HG03066 (cell line): ENCODE data around the gene MEIS2.

ENCODE experiments used
- ATAC-seq: cut with Tn5 transposase; IDR thresholded peaks from one replicate; pipeline ENCODE4 v1.9.1; 2021; ENCODE audit warnings: low read depth; ENCODE audit not compliant: unreplicated experiment

Gene MEIS2

GRCh38 chr15:37100109-37100965, at the start of gene MEIS2:
TSS of gene MEIS2 (minus strand) at chr15:37100549. CDS start at chr15:37099466, 1,083 bp downstream.
- ATAC-seq = peak; percentile 28

- no peak for ATAC-seq
Measured at GRCh38 chr15:37149146-37149545, 48.8 kb upstream of the MEIS2 start.

GRCh38 chr15:37148714-37149113, 48.4 kb upstream of the MEIS2 start:
- no peak for ATAC-seq

- no peak for ATAC-seq
Measured at GRCh38 chr15:37143351-37143750, 43.0 kb upstream of the MEIS2 start.

- no peak for ATAC-seq
Measured at GRCh38 chr15:37142371-37142770, 42.0 kb upstream of the MEIS2 start.

- ATAC-seq = no peak
Measured at GRCh38 chr15:37140531-37141058, 40.2 kb upstream of the MEIS2 start.

- no peak for ATAC-seq
Measured at GRCh38 chr15:37138591-37139215, 38.4 kb upstream of the MEIS2 start.

- no peak for ATAC-seq
Measured at GRCh38 chr15:37137221-37137620, 36.9 kb upstream of the MEIS2 start.

- no peak for ATAC-seq
Measured at GRCh38 chr15:37136666-37137065, 36.3 kb upstream of the MEIS2 start.

- ATAC-seq = no peak
Measured at GRCh38 chr15:37135225-37135624, 34.9 kb upstream of the MEIS2 start.

GRCh38 chr15:37134699-37135131, 34.4 kb upstream of the MEIS2 start:
- no peak for ATAC-seq

- ATAC-seq = no peak
Measured at GRCh38 chr15:37134244-37134643, 33.9 kb upstream of the MEIS2 start.

- ATAC-seq = no peak
Measured at GRCh38 chr15:37133602-37134001, 33.3 kb upstream of the MEIS2 start.

GRCh38 chr15:37132826-37133417, 32.6 kb upstream of the MEIS2 start:
- no peak for ATAC-seq

GRCh38 chr15:37131621-37132020, 31.3 kb upstream of the MEIS2 start:
- no peak for ATAC-seq

GRCh38 chr15:37130356-37130755, 30.0 kb upstream of the MEIS2 start:
- no peak for ATAC-seq

- no peak for ATAC-seq
Measured at GRCh38 chr15:37125143-37125542, 24.8 kb upstream of the MEIS2 start.

GRCh38 chr15:37124331-37124730, 24.0 kb upstream of the MEIS2 start:
- no peak for ATAC-seq

- no peak for ATAC-seq
Measured at GRCh38 chr15:37122703-37123102, 22.4 kb upstream of the MEIS2 start.

- no peak for ATAC-seq
Measured at GRCh38 chr15:37121492-37121891, 21.1 kb upstream of the MEIS2 start.

- ATAC-seq = no peak
Measured at GRCh38 chr15:37117030-37117429, 16.7 kb upstream of the MEIS2 start.
